Measurements from ENCODE around the gene ING5. TPM values are rescaled to one million over a fixed set of nuclear protein-coding genes. Genes with fewer than 3 reads are reported as not detected.
"Not testable (repeated sequence)": the region's sequence is repeated elsewhere in the genome, so short reads cannot be mapped to it uniquely, and the experiment has no call there.

The ING5 gene
- total RNA-seq, 2 donors from 2014 or later, result 50.2 to 60.8 TPM

DNA sequence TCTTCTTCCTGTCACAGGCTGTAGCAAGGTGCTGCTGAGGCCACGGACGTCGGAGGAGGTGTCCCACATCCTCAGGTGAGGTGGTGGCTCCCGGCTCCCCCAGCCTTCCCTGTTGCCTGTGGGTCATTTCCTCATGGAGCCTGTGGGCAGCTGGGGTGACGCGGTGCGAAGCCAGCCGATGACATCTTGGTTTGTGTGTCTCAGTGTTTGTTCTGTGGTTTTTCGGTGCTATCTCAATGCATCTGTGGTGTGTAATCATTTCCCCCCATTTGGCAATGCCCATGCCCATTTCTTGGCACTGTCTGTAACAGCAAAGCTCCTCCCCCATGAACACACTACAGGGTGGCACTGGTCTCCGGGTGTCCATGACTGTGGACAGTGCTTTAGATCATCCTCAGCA, 39.2 kb downstream of the ING5 start:
- Mint-ChIP-seq H3K27me3 (no peaks in the 10 kb centered on the region), H3K36me3 (ENCODE audit: low read depth) (peaks cover 7% of the 10 kb centered on the region), H3K4me1 (peaks cover 21% of the 10 kb centered on the region), H3K27ac (peak overlapping the region; percentile 43), H3K4me3 (peak overlapping the region; percentile 77)
- peak in 1 of 3 donors; percentile 34 for DNase-seq
- no peaks in the 10 kb centered on the region for H3K9me3 ChIP-seq (ENCODE audit: control insufficient read depth, low read length, poor library complexity, severe bottlenecking)
- ATAC-seq, result peak; percentile 76

DNA sequence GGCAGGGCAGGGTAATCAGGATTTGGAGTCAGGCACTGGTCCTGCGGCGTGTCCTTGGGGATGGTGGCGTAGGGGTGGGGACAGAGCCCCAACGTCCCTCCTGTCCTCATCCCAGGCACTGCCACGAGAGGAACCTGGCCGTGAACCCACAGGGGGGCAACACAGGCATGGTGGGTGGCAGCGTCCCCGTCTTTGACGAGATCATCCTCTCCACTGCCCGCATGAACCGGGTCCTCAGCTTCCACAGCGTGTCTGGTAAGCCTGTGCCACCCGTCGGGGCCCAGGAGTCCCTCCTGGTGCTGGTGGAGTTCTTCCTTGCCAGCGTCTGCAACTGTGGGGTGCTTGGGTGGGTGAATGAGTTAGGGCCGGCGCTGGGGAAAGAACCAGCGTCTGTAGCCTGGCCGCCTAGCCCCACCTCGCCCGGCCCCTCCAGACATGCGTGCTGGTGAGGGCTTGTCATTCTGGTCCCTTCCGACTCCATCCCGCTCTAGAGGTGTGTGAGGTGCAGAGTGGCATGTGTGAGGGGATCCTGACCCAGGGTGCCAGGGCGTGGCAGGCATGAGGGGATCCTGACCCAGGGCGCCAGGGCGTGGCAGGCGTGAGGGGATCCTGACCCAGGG, 40.6 kb downstream of the ING5 start:
- no peak for ATAC-seq
- no peak for DNase-seq
- Mint-ChIP-seq H3K36me3 (ENCODE audit: low read depth) (peaks cover 8% of the 10 kb centered on the region), H3K27ac (peak overlapping the region; percentile 4), H3K27me3 (no peaks in the 10 kb centered on the region), H3K4me1 (peaks cover 19% of the 10 kb centered on the region), H3K4me3 (no peak overlapping the region)
- no peaks in the 10 kb centered on the region for H3K9me3 ChIP-seq (ENCODE audit: control insufficient read depth, low read length, poor library complexity, severe bottlenecking)

- not testable (repeated sequence) for H3K9me3 ChIP-seq (ENCODE audit: control insufficient read depth, low read length, poor library complexity, severe bottlenecking); H3K4me3 Mint-ChIP-seq; DNase-seq; ATAC-seq; H3K36me3 Mint-ChIP-seq (ENCODE audit: low read depth); H3K27me3 Mint-ChIP-seq
- peak overlapping the region; percentile 80 for H3K27ac Mint-ChIP-seq
- H3K4me1 Mint-ChIP-seq, result peaks cover 16% of the 10 kb centered on the region
Measured at GRCh38 chr2:241743008-241743407, 41.2 kb downstream of the ING5 start.

DNA sequence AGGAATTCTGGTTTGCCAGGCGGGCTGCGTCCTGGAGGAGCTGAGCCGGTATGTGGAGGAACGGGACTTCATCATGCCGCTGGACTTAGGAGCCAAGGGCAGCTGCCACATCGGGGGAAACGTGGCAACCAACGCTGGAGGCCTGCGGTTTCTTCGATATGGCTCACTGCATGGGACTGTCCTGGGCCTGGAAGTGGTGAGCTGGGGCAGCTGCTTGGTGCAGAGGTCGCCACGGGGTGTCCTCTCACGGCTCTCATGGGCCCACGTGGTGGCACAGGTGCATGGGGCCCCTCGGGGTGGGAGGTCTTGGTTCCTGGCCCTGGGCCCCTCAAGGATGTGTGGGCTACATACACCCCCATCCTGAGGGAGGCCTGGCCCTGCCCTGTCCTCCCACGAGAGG, 41.8 kb downstream of the ING5 start:
- H3K27ac Mint-ChIP-seq, result peak overlapping the region; percentile 80
- H3K4me1 Mint-ChIP-seq, result peaks cover 13% of the 10 kb centered on the region
- H3K9me3 ChIP-seq (ENCODE audit: control insufficient read depth, low read length, poor library complexity, severe bottlenecking), result no peaks in the 10 kb centered on the region
- no peak for DNase-seq
- no peaks in the 10 kb centered on the region for H3K27me3 Mint-ChIP-seq
- no peak overlapping the region for H3K4me3 Mint-ChIP-seq
- H3K36me3 Mint-ChIP-seq (ENCODE audit: low read depth), result peaks cover 8% of the 10 kb centered on the region
- ATAC-seq, result no peak

- Mint-ChIP-seq H3K27me3 (no peaks in the 10 kb centered on the region), H3K36me3 (ENCODE audit: low read depth) (peaks cover 9% of the 10 kb centered on the region), H3K4me1 (peaks cover 13% of the 10 kb centered on the region), H3K27ac (peak overlapping the region; percentile 80), H3K4me3 (no peak overlapping the region)
- DNase-seq (no peak), ATAC-seq (no peak)
- no peaks in the 10 kb centered on the region for H3K9me3 ChIP-seq (ENCODE audit: control insufficient read depth, low read length, poor library complexity, severe bottlenecking)
Measured at GRCh38 chr2:241744028-241744754, 42.4 kb downstream of the ING5 start.

DNA sequence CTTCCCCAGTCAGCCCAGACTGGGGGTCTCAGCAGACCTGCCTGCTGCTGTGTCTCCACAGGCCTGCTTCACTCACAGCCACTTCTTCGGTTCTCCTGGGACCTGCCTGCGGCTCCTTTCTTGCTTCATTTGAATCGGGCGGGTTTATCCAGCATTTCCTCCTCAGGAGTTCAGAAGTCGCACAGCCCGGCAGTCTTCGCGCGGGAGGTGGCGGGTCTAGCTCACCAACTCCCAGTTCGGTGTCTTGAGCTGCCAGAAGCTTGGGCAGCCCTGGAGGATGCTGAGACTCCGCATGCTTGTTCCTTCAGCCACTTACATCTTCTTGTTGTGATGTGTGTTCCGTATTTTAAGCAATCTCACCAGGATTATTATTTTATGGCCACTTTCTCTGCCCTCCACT, 43.4 kb downstream of the ING5 start:
- H3K4me1 Mint-ChIP-seq, result peaks cover 8% of the 10 kb centered on the region
- DNase-seq, result no peak

GRCh38 chr2:241746084-241746483, 44.2 kb downstream of the ING5 start:
- ATAC-seq, result no peak
- no peak for DNase-seq
- H3K4me1 Mint-ChIP-seq, result peaks cover 7% of the 10 kb centered on the region
- no peaks in the 10 kb centered on the region for H3K27me3 Mint-ChIP-seq
- no peak overlapping the region for H3K4me3 Mint-ChIP-seq
- peaks cover 14% of the 10 kb centered on the region for H3K36me3 Mint-ChIP-seq (ENCODE audit: low read depth)
- no peaks in the 10 kb centered on the region for H3K9me3 ChIP-seq (ENCODE audit: control insufficient read depth, low read length, poor library complexity, severe bottlenecking)
- H3K27ac Mint-ChIP-seq, result no peak overlapping the region

More for the DNA sequence above, 43.4 kb downstream of the ING5 start:
- Mint-ChIP-seq H3K4me3 (no peak overlapping the region), H3K36me3 (ENCODE audit: low read depth) (peaks cover 14% of the 10 kb centered on the region), H3K27me3 (no peaks in the 10 kb centered on the region), H3K27ac (no peak overlapping the region)
- no peak for ATAC-seq
- no peaks in the 10 kb centered on the region for H3K9me3 ChIP-seq (ENCODE audit: control insufficient read depth, low read length, poor library complexity, severe bottlenecking)

- no peak for DNase-seq
- no peaks in the 10 kb centered on the region for H3K9me3 ChIP-seq (ENCODE audit: control insufficient read depth, low read length, poor library complexity, severe bottlenecking)
- H3K4me1 Mint-ChIP-seq, result peaks cover 5% of the 10 kb centered on the region
- H3K4me3 Mint-ChIP-seq, result no peak overlapping the region
- H3K27ac Mint-ChIP-seq, result no peak overlapping the region
- H3K27me3 Mint-ChIP-seq, result no peaks in the 10 kb centered on the region
- no peak for ATAC-seq
- H3K36me3 Mint-ChIP-seq (ENCODE audit: low read depth), result peaks cover 14% of the 10 kb centered on the region
Measured at GRCh38 chr2:241748468-241749256, 46.8 kb downstream of the ING5 start.

DNA sequence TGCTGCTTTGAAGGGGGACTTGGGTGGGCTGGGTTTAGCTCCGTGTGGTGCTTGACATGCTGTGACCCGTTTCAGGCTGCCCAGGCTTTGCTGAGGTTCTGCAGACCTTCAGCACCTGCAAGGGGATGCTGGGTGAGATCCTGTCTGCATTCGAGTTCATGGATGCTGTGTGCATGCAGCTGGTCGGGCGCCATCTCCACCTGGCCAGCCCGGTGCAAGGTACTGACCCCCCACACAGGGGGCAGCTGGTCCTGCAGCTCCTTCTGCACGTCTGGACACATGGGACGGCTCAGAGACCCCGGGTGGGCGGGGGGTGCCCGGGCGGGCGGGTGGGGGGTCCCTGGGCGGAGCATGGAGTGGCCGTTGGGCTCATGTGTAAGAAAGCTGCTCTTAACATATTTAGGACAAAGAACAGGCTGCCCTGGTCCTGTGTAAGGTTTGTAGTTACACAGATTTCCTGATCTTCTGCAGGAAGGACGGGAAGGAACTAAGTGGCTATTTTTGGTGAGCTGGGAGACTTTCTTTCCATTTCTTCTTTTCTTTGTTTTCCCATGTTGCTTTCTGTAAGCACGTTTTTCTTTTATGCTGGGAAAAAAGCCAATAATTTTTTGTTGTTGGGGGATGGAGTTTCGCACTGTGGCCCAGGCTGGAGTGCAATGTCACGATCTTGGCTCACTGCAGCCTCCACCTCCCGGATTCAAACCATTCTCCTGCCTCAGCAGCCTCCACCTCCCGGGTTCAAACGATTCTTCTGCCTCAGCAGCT, 48.4 kb downstream of the ING5 start:
- no peaks in the 10 kb centered on the region for H3K27me3 Mint-ChIP-seq
- H3K27ac Mint-ChIP-seq, result no peak overlapping the region
- ATAC-seq (no peak), DNase-seq (no peak)
- H3K36me3 Mint-ChIP-seq (ENCODE audit: low read depth), result peaks cover 14% of the 10 kb centered on the region
- H3K4me3 Mint-ChIP-seq, result no peak overlapping the region
- H3K9me3 ChIP-seq (ENCODE audit: control insufficient read depth, low read length, poor library complexity, severe bottlenecking), result no peaks in the 10 kb centered on the region
- peaks cover 5% of the 10 kb centered on the region for H3K4me1 Mint-ChIP-seq

GRCh38 chr2:241751152-241751551, 49.3 kb downstream of the ING5 start:
- Mint-ChIP-seq H3K4me3 (no peak overlapping the region), H3K36me3 (ENCODE audit: low read depth) (peaks cover 6% of the 10 kb centered on the region), H3K27me3 (no peaks in the 10 kb centered on the region), H3K27ac (no peak overlapping the region), H3K4me1 (no peaks in the 10 kb centered on the region)
- H3K9me3 ChIP-seq (ENCODE audit: control insufficient read depth, low read length, poor library complexity, severe bottlenecking), result no peaks in the 10 kb centered on the region
- ATAC-seq, result no peak
- DNase-seq, result no peak

GRCh38 chr2:241751776-241752175, 49.9 kb downstream of the ING5 start:
- ATAC-seq (no peak), DNase-seq (no peak)
- Mint-ChIP-seq H3K4me1 (no peaks in the 10 kb centered on the region), H3K27ac (no peak overlapping the region), H3K4me3 (no peak overlapping the region), H3K36me3 (ENCODE audit: low read depth) (peaks cover 6% of the 10 kb centered on the region), H3K27me3 (no peaks in the 10 kb centered on the region)
- no peaks in the 10 kb centered on the region for H3K9me3 ChIP-seq (ENCODE audit: control insufficient read depth, low read length, poor library complexity, severe bottlenecking)

DNA sequence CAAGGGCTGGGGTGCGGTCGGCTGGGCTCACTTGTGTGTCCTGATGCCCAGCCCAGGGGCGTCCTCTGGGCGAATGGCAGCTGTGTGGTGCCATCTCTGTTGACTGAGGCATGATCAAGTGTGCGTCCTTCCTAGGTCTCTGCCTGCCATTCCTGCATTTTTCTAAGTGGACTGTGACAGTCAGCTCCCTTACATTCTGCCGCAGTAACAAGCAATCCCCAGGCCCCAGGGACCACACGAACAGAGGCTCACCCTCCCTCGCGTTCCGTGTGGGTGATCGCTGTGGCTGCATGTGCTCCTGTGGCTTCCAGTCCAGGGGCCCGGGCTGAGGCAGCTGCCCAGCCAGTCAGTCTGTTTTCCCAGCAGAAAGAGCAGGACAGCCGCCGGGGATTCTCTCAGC, 50.4 kb downstream of the ING5 start:
- Mint-ChIP-seq H3K4me1 (no peaks in the 10 kb centered on the region), H3K27me3 (no peaks in the 10 kb centered on the region), H3K4me3 (no peak overlapping the region), H3K27ac (no peak overlapping the region), H3K36me3 (ENCODE audit: low read depth) (peaks cover 6% of the 10 kb centered on the region)
- ATAC-seq (no peak), DNase-seq (no peak)
- H3K9me3 ChIP-seq (ENCODE audit: control insufficient read depth, low read length, poor library complexity, severe bottlenecking), result no peaks in the 10 kb centered on the region

Measured in T-helper 17 cell (primary cell).